CD8-positive, alpha-beta memory T cell (primary cell): ENCODE measurements around the gene RNASE13. TPM values are rescaled to one million over a fixed set of nuclear protein-coding genes. Genes with fewer than 3 reads are reported as not detected.

Experiments
- CTCF ChIA-PET: fragments of 350-600 bp; sonication (Branson Sonifier 250); formaldehyde crosslinking; loops from one replicate; lab custom pipeline; 2021; ENCODE audit warnings: antibody characterized with exemption; lab: Charles Lee
- POLR2A ChIA-PET: fragments of 350-600 bp; sonication (Branson Sonifier 250); formaldehyde crosslinking; loops from one replicate; lab custom pipeline; 2021; ENCODE audit warnings: antibody characterized with exemption; lab: Charles Lee
- DNase-seq, 5 donors: peaks; one replicate each; pipeline versions ENCODE4 v3.0.0 to v3.0.0-alpha.2; 2020 to 2022; ENCODE audit warnings: mixed read lengths in 1 of 5
- H3K27ac ChIP-seq: one replicate; pipeline ENCODE4 v1.7.0; 2013; ENCODE audit warnings: low read depth, mild to moderate bottlenecking, low read length, moderate library complexity
- H3K27me3 ChIP-seq: 2 replicates; pipeline ENCODE4 v1.7.0; 2013; ENCODE audit warnings: low read length, mild to moderate bottlenecking; ENCODE audit not compliant: insufficient read depth, poor library complexity, severe bottlenecking
- H3K36me3 ChIP-seq: 2 replicates; pipeline ENCODE4 v1.7.0; 2013; ENCODE audit warnings: mild to moderate bottlenecking, low read length, moderate library complexity; ENCODE audit not compliant: insufficient read depth
- H3K4me1 ChIP-seq: 2 replicates; pipeline ENCODE4 v1.7.0; 2013; ENCODE audit warnings: mild to moderate bottlenecking, low read length, moderate library complexity; ENCODE audit not compliant: insufficient read depth
- H3K4me3 ChIP-seq: 2 replicates; pipeline ENCODE4 v1.7.0; 2013; ENCODE audit warnings: mild to moderate bottlenecking, low read length
- H3K9me3 ChIP-seq: 2 replicates; pipeline ENCODE4 v1.7.0; 2013; ENCODE audit warnings: mild to moderate bottlenecking, low read length
- H3K27ac Mint-ChIP-seq, 8 donors: one replicate each; pipeline ENCODE4 v1.8.0; 2020 to 2021; ENCODE audit warnings: mixed read lengths in 8 of 8, mild to moderate bottlenecking in 6 of 8, inconsistent platforms in 3 of 8, moderate library complexity in 3 of 8
- H3K27me3 Mint-ChIP-seq, 2 donors: one replicate each; pipeline ENCODE4 v1.8.0; 2020 to 2021; ENCODE audit warnings: mixed read lengths in 2 of 2, mild to moderate bottlenecking in 1 of 2, moderate library complexity in 1 of 2
- H3K36me3 Mint-ChIP-seq, 3 donors: one replicate each; pipeline ENCODE4 v1.8.0; 2020 to 2021; ENCODE audit warnings: mixed read lengths in 3 of 3, inconsistent platforms in 1 of 3, mild to moderate bottlenecking in 1 of 3
- H3K4me1 Mint-ChIP-seq, 3 donors: one replicate each; pipeline ENCODE4 v1.8.0; 2020 to 2021; ENCODE audit warnings: mixed read lengths in 3 of 3, inconsistent platforms in 1 of 3, mild to moderate bottlenecking in 1 of 3
- H3K4me3 Mint-ChIP-seq, 7 donors: one replicate each; pipeline ENCODE4 v1.8.0; 2020 to 2021; ENCODE audit warnings: mixed read lengths in 7 of 7, mild to moderate bottlenecking in 6 of 7, moderate library complexity in 4 of 7, inconsistent platforms in 2 of 7
- H3K9me3 Mint-ChIP-seq, 5 donors: one replicate each; pipeline ENCODE4 v1.8.0; 2020 to 2022; ENCODE audit warnings: mixed read lengths in 5 of 5, mild to moderate bottlenecking in 3 of 5, moderate library complexity in 2 of 5, inconsistent platforms in 1 of 5
- polyA plus RNA-seq: library from polyadenylated mRNA; unstranded; fragments of 300-500 nt; fragmentation: Illumina TruSeq; gene quantifications from one replicate; pipeline ENCODE4 v1.2.3, GENCODE V29; 2021
- total RNA-seq, 2 experiments: library from RNA; stranded (reverse); gene quantifications; one replicate each; pipeline ENCODE4 v1.2.3, GENCODE V29; 2021

RNASE13 gene
- total and polyA plus RNA-seq, 3 experiments from 2014 or later, result not detected

- H3K4me3 ChIP-seq, result no peak overlapping the region
- POLR2A ChIA-PET, result no interaction called here
- no peaks in the 10 kb centered on the region for H3K9me3 Mint-ChIP-seq
Observed at GRCh38 chr14:21054768-21055145, 20.1 kb upstream of the RNASE13 start.

GRCh38 chr14:21054123-21054767, 19.6 kb upstream of the RNASE13 start:
- H3K27ac Mint-ChIP-seq, result no peak overlapping the region
- no peaks in the 10 kb centered on the region for H3K27me3 ChIP-seq
- no peaks in the 10 kb centered on the region for H3K9me3 ChIP-seq
- peaks cover 5 to 21% of the 10 kb centered on the region in 2 donors for H3K27me3 Mint-ChIP-seq
- no peaks in the 10 kb centered on the region for H3K36me3 ChIP-seq
- ChIA-PET CTCF (interaction anchor here (1.1 kb wide), 1 partner anchor 40 kb away, joined by 4 read pairs; no protein-coding TSS in a partner anchor), POLR2A (no interaction called here)
- no peaks in the 10 kb centered on the region for H3K4me1 ChIP-seq
- H3K27ac ChIP-seq, result no peak overlapping the region
- H3K4me3 ChIP-seq, result no peak overlapping the region
- no peak for DNase-seq
- no peaks in the 10 kb centered on the region for H3K36me3 Mint-ChIP-seq
- H3K4me1 Mint-ChIP-seq, result no peaks in the 10 kb centered on the region
- H3K9me3 Mint-ChIP-seq, result no peaks in the 10 kb centered on the region
- no peak overlapping the region for H3K4me3 Mint-ChIP-seq

More at GRCh38 chr14:21054768-21055145, 20.1 kb upstream of the RNASE13 start:
- Mint-ChIP-seq H3K4me1 (no peaks in the 10 kb centered on the region), H3K36me3 (no peaks in the 10 kb centered on the region), H3K4me3 (no peak overlapping the region), H3K27ac (no peak overlapping the region), H3K27me3 (peaks cover 5 to 19% of the 10 kb centered on the region in 2 donors)
- DNase-seq, result no peak
- no peak overlapping the region for H3K27ac ChIP-seq
- H3K9me3 ChIP-seq, result no peaks in the 10 kb centered on the region
- no peaks in the 10 kb centered on the region for H3K4me1 ChIP-seq
- H3K27me3 ChIP-seq, result no peaks in the 10 kb centered on the region
- H3K36me3 ChIP-seq, result no peaks in the 10 kb centered on the region
- CTCF ChIA-PET, result no interaction called here

GRCh38 chr14:21053184-21054122, 18.8 kb upstream of the RNASE13 start:
- Mint-ChIP-seq H3K27me3 (peaks cover 4 to 25% of the 10 kb centered on the region in 2 donors), H3K4me1 (no peaks in the 10 kb centered on the region), H3K4me3 (no peak overlapping the region), H3K36me3 (no peaks in the 10 kb centered on the region), H3K9me3 (no peaks in the 10 kb centered on the region), H3K27ac (no peak overlapping the region)
- ChIA-PET POLR2A (no interaction called here), CTCF (interaction anchor here (1.1 kb wide), 1 partner anchor 39 kb away, joined by 4 read pairs; no protein-coding TSS in a partner anchor)
- Histone ChIP-seq H3K27ac (no peak overlapping the region), H3K4me1 (no peaks in the 10 kb centered on the region), H3K36me3 (no peaks in the 10 kb centered on the region), H3K27me3 (no peaks in the 10 kb centered on the region), H3K9me3 (no peaks in the 10 kb centered on the region), H3K4me3 (no peak overlapping the region)
- no peak for DNase-seq

- no peak overlapping the region for H3K4me3 Mint-ChIP-seq
- ChIA-PET CTCF (interaction anchor here (1.2 to 2.2 kb wide), 2 partner anchors 33 to 36 kb away, joined by 3 to 8 read pairs; no protein-coding TSS in a partner anchor), POLR2A (no interaction called here)
- H3K9me3 ChIP-seq, result no peaks in the 10 kb centered on the region
- no peaks in the 10 kb centered on the region for H3K4me1 Mint-ChIP-seq
- no peak for DNase-seq
- no peaks in the 10 kb centered on the region for H3K36me3 Mint-ChIP-seq
- H3K4me1 ChIP-seq, result no peaks in the 10 kb centered on the region
- no peak overlapping the region for H3K4me3 ChIP-seq
- H3K27me3 ChIP-seq, result no peaks in the 10 kb centered on the region
- no peak overlapping the region for H3K27ac Mint-ChIP-seq
- H3K36me3 ChIP-seq, result no peaks in the 10 kb centered on the region
- H3K27me3 Mint-ChIP-seq, result peaks cover 8 to 35% of the 10 kb centered on the region in 2 donors
- no peaks in the 10 kb centered on the region for H3K9me3 Mint-ChIP-seq
- H3K27ac ChIP-seq, result no peak overlapping the region
Observed at GRCh38 chr14:21050597-21050996, 16.0 kb upstream of the RNASE13 start.

- Mint-ChIP-seq H3K36me3 (no peaks in the 10 kb centered on the region), H3K27me3 (peaks cover 8 to 47% of the 10 kb centered on the region in 2 donors), H3K27ac (no peak overlapping the region), H3K4me3 (no peak overlapping the region), H3K9me3 (no peaks in the 10 kb centered on the region), H3K4me1 (peaks cover 4 to 8% (median 6%) of the 10 kb centered on the region in 3 donors)
- Histone ChIP-seq H3K36me3 (no peaks in the 10 kb centered on the region), H3K9me3 (no peaks in the 10 kb centered on the region), H3K27me3 (no peaks in the 10 kb centered on the region), H3K4me1 (peaks cover 3% of the 10 kb centered on the region), H3K4me3 (no peak overlapping the region), H3K27ac (no peak overlapping the region)
- CTCF ChIA-PET, result interaction anchor here (2.5 to 2.7 kb wide), 2 partner anchors 34 to 43 kb away, joined by 8 to 18 read pairs; no protein-coding TSS in a partner anchor
- DNase-seq, result no peak
- POLR2A ChIA-PET, result no interaction called here
Observed at GRCh38 chr14:21049271-21049673, 14.7 kb upstream of the RNASE13 start.

- no peaks in the 10 kb centered on the region for H3K9me3 ChIP-seq
- H3K4me3 Mint-ChIP-seq, result no peak overlapping the region
- H3K27ac Mint-ChIP-seq, result no peak overlapping the region
- ChIA-PET POLR2A (no interaction called here), CTCF (interaction anchor here (2.5 to 2.7 kb wide), 2 partner anchors 33 to 44 kb away, joined by 8 to 18 read pairs; no protein-coding TSS in a partner anchor)
- H3K4me1 ChIP-seq, result peaks cover 6% of the 10 kb centered on the region
- no peaks in the 10 kb centered on the region for H3K9me3 Mint-ChIP-seq
- no peaks in the 10 kb centered on the region for H3K27me3 ChIP-seq
- no peak overlapping the region for H3K4me3 ChIP-seq
- H3K36me3 ChIP-seq, result no peaks in the 10 kb centered on the region
- H3K27me3 Mint-ChIP-seq, result peaks cover 11 to 47% of the 10 kb centered on the region in 2 donors
- no peaks in the 10 kb centered on the region for H3K36me3 Mint-ChIP-seq
- no peak for DNase-seq
- H3K27ac ChIP-seq, result no peak overlapping the region
- peaks cover 6 to 11% (median 9%) of the 10 kb centered on the region in 3 donors for H3K4me1 Mint-ChIP-seq
Observed at GRCh38 chr14:21048638-21049037, 14.0 kb upstream of the RNASE13 start.

- H3K4me1 Mint-ChIP-seq, result peaks cover 6 to 11% (median 9%) of the 10 kb centered on the region in 3 donors
- ChIA-PET CTCF (interaction anchor here (0.9 to 2.7 kb wide), 5 partner anchors 32 to 190 kb away, joined by 3 to 18 read pairs (median 8); no protein-coding TSS in a partner anchor), POLR2A (no interaction called here)
- H3K27me3 Mint-ChIP-seq, result peaks cover 15 to 52% of the 10 kb centered on the region in 2 donors
- no peaks in the 10 kb centered on the region for H3K36me3 ChIP-seq
- H3K27ac ChIP-seq, result no peak overlapping the region
- no peak overlapping the region for H3K4me3 Mint-ChIP-seq
- H3K4me1 ChIP-seq, result peaks cover 6% of the 10 kb centered on the region
- no peaks in the 10 kb centered on the region for H3K9me3 ChIP-seq
- H3K4me3 ChIP-seq, result no peak overlapping the region
- H3K27ac Mint-ChIP-seq, result no peak overlapping the region
- no peaks in the 10 kb centered on the region for H3K36me3 Mint-ChIP-seq
- DNase-seq, result no peak
- H3K27me3 ChIP-seq, result no peaks in the 10 kb centered on the region
- H3K9me3 Mint-ChIP-seq, result no peaks in the 10 kb centered on the region
Observed at GRCh38 chr14:21047378-21047781, 12.8 kb upstream of the RNASE13 start.
